Peyer's patch (tissue), 4 donors: ENCODE measurements around the gene RING1. TPM values are rescaled to one million over a fixed set of nuclear protein-coding genes. Genes with fewer than 3 reads are reported as not detected.

Experiments used
- DNase-seq, 3 donors: peaks; one replicate each; pipeline ENCODE4 v3.0.0-alpha.2; 2017 to 2019
- H3K27ac ChIP-seq, 4 donors: fragments of 200-600 bp; sonication (generic); one replicate each; pipeline ENCODE4 v1.5.1; 2016 to 2019
- H3K27me3 ChIP-seq, 2 donors: fragments of 200-600 bp; sonication (generic); one replicate each; pipeline ENCODE4 v1.5.1; 2019
- H3K36me3 ChIP-seq, 3 donors: fragments of 200-600 bp; sonication (generic); one replicate each; pipeline ENCODE4 v1.5.1; 2016 to 2019
- H3K4me1 ChIP-seq, 4 donors: fragments of 200-600 bp; sonication (generic); one replicate each; pipeline ENCODE4 v1.5.1; 2016 to 2019
- H3K4me3 ChIP-seq, 4 donors: fragments of 200-600 bp; sonication (generic); 1 replicate in 3 of 4; 2 replicates in 1 of 4; pipeline ENCODE4 v1.5.1; 2016 to 2019; ENCODE audit warnings: mild to moderate bottlenecking in 1 of 4
- H3K9me3 ChIP-seq, 4 donors: fragments of 200-600 bp; sonication (generic); one replicate each; pipeline ENCODE4 v1.5.1; 2016 to 2019; ENCODE audit warnings: mild to moderate bottlenecking in 1 of 4
- POLR2A ChIP-seq, 2 donors: fragments of 450-650 bp; IDR thresholded peaks; one replicate each; pipeline ENCODE4 v1.5.1; 2017; ENCODE audit warnings: antibody characterized with exemption in 2 of 2, mild to moderate bottlenecking in 2 of 2, moderate library complexity in 2 of 2
- total RNA-seq, 4 donors: library from RNA; depleted of rRNA; stranded (reverse); fragments of >200 nt; gene quantifications; one replicate each; pipeline ENCODE4 v1.1.0, GENCODE V29; 2016
- TF ChIP-seq, protein P1 (sequence below), 6 experiments: fragments of 450-650 bp in 4 of 6; fragments of 200-600 bp in 2 of 6; sonication (generic) in 1 of 6; IDR thresholded peaks; one replicate each; pipeline ENCODE4 v1.5.1; 2017 to 2019; ENCODE audit warnings: antibody characterized with exemption in 6 of 6, mild to moderate bottlenecking in 3 of 6, moderate library complexity in 1 of 6

RING1 gene
- total RNA-seq, 4 donors from 2014 or later, result 18.2 to 38.0 (median 20.7) TPM

DNA sequence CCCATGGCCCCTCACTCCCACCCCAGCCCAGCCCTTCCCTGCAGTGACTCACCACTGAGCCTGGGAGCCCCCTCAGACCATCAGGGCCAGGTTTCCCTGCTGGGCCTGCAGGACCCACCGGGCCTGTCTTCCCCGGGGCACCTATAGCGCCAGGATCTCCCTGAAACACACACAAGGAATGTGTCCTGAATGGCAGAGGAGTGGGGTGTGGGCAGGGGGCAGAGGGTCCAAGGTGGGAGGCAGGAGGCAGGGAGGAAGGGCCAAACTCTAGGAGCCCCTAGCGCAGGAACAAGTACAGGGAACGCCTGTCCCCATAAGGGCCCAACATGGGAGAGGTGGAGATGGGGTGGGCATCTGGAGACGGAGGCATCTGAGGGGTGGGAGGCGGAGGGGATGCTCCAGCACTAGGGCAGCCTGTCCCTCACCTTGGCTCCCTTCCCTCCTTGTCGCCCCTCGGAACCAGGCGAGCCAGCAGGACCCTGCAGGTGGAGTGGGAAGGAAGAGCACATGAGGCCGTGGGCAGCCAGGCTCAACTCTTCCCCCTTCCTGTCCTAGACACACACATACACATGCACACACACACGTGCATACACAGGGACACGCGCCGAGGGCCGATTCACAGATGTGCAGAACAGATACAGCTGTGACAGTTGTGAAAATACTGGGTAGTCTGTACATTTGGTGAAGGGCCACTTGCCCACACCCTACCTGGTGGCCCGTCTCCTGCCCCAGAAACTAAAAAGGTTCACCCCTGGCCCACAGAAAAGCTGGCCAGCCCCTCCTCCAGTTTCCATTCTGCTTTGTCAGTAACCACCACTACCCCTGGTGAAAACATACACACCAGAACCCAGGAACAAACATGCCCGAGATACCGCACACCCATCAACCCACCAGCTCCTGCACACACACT lies 40.7 kb upstream of the RING1 start:
- Histone ChIP-seq H3K27ac (no peak overlapping the region), H3K36me3 (no peaks in the 10 kb centered on the region), H3K27me3 (no peaks in the 10 kb centered on the region), H3K4me3 (no peak overlapping the region), H3K4me1 (no peaks in the 10 kb centered on the region), H3K9me3 (no peaks in the 10 kb centered on the region)
- TF ChIP-seq, protein P1, sequence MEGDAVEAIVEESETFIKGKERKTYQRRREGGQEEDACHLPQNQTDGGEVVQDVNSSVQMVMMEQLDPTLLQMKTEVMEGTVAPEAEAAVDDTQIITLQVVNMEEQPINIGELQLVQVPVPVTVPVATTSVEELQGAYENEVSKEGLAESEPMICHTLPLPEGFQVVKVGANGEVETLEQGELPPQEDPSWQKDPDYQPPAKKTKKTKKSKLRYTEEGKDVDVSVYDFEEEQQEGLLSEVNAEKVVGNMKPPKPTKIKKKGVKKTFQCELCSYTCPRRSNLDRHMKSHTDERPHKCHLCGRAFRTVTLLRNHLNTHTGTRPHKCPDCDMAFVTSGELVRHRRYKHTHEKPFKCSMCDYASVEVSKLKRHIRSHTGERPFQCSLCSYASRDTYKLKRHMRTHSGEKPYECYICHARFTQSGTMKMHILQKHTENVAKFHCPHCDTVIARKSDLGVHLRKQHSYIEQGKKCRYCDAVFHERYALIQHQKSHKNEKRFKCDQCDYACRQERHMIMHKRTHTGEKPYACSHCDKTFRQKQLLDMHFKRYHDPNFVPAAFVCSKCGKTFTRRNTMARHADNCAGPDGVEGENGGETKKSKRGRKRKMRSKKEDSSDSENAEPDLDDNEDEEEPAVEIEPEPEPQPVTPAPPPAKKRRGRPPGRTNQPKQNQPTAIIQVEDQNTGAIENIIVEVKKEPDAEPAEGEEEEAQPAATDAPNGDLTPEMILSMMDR (IDR thresholded peaks at IDR 0.05), result no peak
- TF ChIP-seq POLR2A (IDR thresholded peaks at IDR 0.05), result no peak
- DNase-seq, result no peak

DNA sequence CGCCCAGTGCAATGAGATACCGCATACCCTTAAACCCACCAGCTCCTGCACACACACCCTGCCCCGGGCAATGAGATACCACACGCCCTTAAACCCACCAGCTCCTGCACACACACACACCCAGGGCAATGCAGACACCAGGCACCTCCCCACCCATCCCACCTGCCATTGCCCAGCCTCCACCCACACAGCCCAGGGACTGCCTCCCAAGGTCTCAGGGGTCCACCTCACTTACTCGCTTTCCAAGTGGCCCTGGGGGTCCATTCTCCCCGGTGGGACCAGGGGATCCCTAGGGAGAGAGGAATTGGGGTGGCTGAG lies 40.1 kb upstream of the RING1 start:
- no peak for DNase-seq
- Histone ChIP-seq H3K27ac (no peak overlapping the region), H3K4me3 (no peak overlapping the region), H3K27me3 (no peaks in the 10 kb centered on the region), H3K36me3 (no peaks in the 10 kb centered on the region), H3K9me3 (no peaks in the 10 kb centered on the region), H3K4me1 (no peaks in the 10 kb centered on the region)
- TF ChIP-seq POLR2A (IDR thresholded peaks at IDR 0.05), result no peak
- TF ChIP-seq, protein P1 (IDR thresholded peaks at IDR 0.05), result no peak

- Histone ChIP-seq H3K36me3 (no peaks in the 10 kb centered on the region), H3K27ac (no peak overlapping the region), H3K27me3 (no peaks in the 10 kb centered on the region), H3K4me1 (no peaks in the 10 kb centered on the region), H3K4me3 (no peak overlapping the region), H3K9me3 (no peaks in the 10 kb centered on the region)
- DNase-seq, result no peak
- TF ChIP-seq POLR2A (IDR thresholded peaks at IDR 0.05), result no peak
- TF ChIP-seq, protein P1 (IDR thresholded peaks at IDR 0.05), result no peak
These were observed 39.7 kb upstream of the RING1 start for GRCh38 chr6:33168639-33169038.

GRCh38 chr6:33169291-33170175 lies 38.8 kb upstream of the RING1 start:
- DNase-seq, result no peak

More at GRCh38 chr6:33169291-33170175, 38.8 kb upstream of the RING1 start:
- no peak overlapping the region for H3K4me3 ChIP-seq
- TF ChIP-seq, protein P1 (IDR thresholded peaks at IDR 0.05), result no peak
- TF ChIP-seq POLR2A (IDR thresholded peaks at IDR 0.05), result no peak
- H3K27ac ChIP-seq, result no peak overlapping the region
- no peaks in the 10 kb centered on the region for H3K4me1 ChIP-seq
- no peaks in the 10 kb centered on the region for H3K9me3 ChIP-seq
- H3K36me3 ChIP-seq, result no peaks in the 10 kb centered on the region
- no peaks in the 10 kb centered on the region for H3K27me3 ChIP-seq
